EL (cell line): ENCODE results near the gene VWA1.
"Not testable (repeated sequence)": the region's sequence is repeated elsewhere in the genome, so short reads cannot be mapped to it uniquely, and the experiment has no call there.

Experiments used
- DNase-seq: peaks from one replicate; pipeline ENCODE4 v3.0.0-alpha.2; 2016

Gene VWA1

GRCh38 chr1:1424707-1425106 is 10.8 kb upstream of the VWA1 start:
- no peak for DNase-seq

- DNase-seq = no peak
These were observed 10.1 kb upstream of the VWA1 start for GRCh38 chr1:1425426-1425752.

- no peak for DNase-seq
These were observed 9.6 kb upstream of the VWA1 start for GRCh38 chr1:1425753-1426495.

GRCh38 chr1:1426496-1427105 is 8.9 kb upstream of the VWA1 start:
- no peak for DNase-seq

GRCh38 chr1:1427106-1427819 is 8.2 kb upstream of the VWA1 start:
- DNase-seq = no peak

- no peak for DNase-seq
These were observed 7.7 kb upstream of the VWA1 start for GRCh38 chr1:1427820-1428148.

GRCh38 chr1:1428174-1428573 is 7.3 kb upstream of the VWA1 start:
- DNase-seq = no peak

- not testable (repeated sequence) for DNase-seq
These were observed 6.5 kb upstream of the VWA1 start for GRCh38 chr1:1428967-1429366.

GRCh38 chr1:1429671-1430073 is 5.8 kb upstream of the VWA1 start:
- DNase-seq = no peak

GRCh38 chr1:1430114-1430982 is 5.1 kb upstream of the VWA1 start:
- no peak for DNase-seq

- DNase-seq = no peak
These were observed 4.3 kb upstream of the VWA1 start for GRCh38 chr1:1430992-1431844.

- DNase-seq = no peak
These were observed 3.6 kb upstream of the VWA1 start for GRCh38 chr1:1431845-1432273.

- no peak for DNase-seq
These were observed 3.1 kb upstream of the VWA1 start for GRCh38 chr1:1432274-1432950.

- no peak for DNase-seq
These were observed 2.3 kb upstream of the VWA1 start for GRCh38 chr1:1432951-1433803.

GRCh38 chr1:1433804-1434130 is 1.7 kb upstream of the VWA1 start:
- peak; percentile 21 for DNase-seq

GRCh38 chr1:1434131-1434823 is 1.2 kb upstream of the VWA1 start:
- DNase-seq = no peak

- DNase-seq = no peak
These were observed 725 bp upstream of the VWA1 start for GRCh38 chr1:1434824-1435105.

- DNase-seq = no peak
These were observed 580 bp downstream of the VWA1 start for GRCh38 chr1:1435911-1436629.

GRCh38 chr1:1436630-1437032 is 1.1 kb downstream of the VWA1 start:
- no peak for DNase-seq
